Nephron progenitor cell (in vitro differentiated cells): ENCODE measurements around the gene INHA.
A peak's percentile ranks its signal among the peaks of the same experiment; 100 is the strongest.

ENCODE experiments used
- DNase-seq: peaks from one replicate; pipeline ENCODE4 v3.0.0; 2021
- H3K27ac Mint-ChIP-seq: 2 replicates; pipeline ENCODE4 v1.8.0; 2021; ENCODE audit warnings: mild to moderate bottlenecking, moderate library complexity, mixed read lengths
- H3K27me3 Mint-ChIP-seq: 2 replicates; pipeline ENCODE4 v1.8.0; 2021; ENCODE audit warnings: mild to moderate bottlenecking, low read depth, mixed read lengths; ENCODE audit not compliant: poor library complexity
- H3K36me3 Mint-ChIP-seq: 2 replicates; pipeline ENCODE4 v1.8.0; 2021; ENCODE audit warnings: low read depth, mixed read lengths
- H3K4me1 Mint-ChIP-seq: 2 replicates; pipeline ENCODE4 v1.8.0; 2021; ENCODE audit warnings: mixed read lengths
- H3K4me3 Mint-ChIP-seq: 2 replicates; pipeline ENCODE4 v1.8.0; 2021; ENCODE audit warnings: mild to moderate bottlenecking, moderate library complexity, mixed read lengths
- H3K9me3 Mint-ChIP-seq: 2 replicates; pipeline ENCODE4 v1.8.0; 2021; ENCODE audit warnings: mild to moderate bottlenecking, moderate library complexity, mixed read lengths
- TF ChIP-seq, protein P1 (sequence below): fragments of 200-600 bp; sonication (generic); IDR thresholded peaks from 2 replicates; pipeline ENCODE4 v1.5.0; 2021; ENCODE audit warnings: antibody characterized with exemption

Gene INHA

DNA sequence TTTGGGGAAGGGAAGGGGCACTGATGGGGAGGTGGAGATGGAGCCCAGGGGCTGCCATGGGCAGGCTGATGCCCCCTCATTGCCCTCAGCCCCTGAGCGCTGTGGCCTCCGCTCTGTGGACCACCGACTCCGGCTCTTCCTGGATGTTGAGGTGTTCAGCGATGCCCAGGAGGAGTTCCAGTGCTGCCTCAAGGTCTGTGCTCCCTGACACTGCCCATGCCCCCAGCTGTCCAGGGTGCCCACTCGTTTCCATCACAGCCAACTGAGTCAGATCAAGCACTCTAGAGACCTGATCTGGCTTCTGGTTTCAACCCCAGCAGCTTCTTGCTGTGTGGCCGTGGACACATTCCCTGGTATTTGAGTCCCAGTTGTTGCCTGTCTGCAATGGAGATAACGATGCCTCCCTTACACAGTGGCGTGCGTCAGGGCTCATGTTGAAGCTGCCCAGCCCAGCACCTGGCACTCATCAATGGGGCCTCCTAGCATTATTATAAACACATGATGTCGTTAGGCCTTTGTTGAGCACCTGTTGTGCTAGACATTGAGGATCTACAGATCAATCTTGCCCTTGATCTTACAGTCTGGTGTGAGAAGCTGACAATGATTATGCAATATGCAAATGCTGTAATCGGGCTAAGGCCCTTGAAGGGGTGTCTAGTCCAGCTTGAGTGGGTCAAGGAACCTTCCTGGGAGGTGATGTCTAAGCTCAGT lies 39.9 kb downstream of the INHA start:
- H3K9me3 Mint-ChIP-seq: no peaks in the 10 kb centered on the region
- peak overlapping the region; percentile 90 for H3K27ac Mint-ChIP-seq
- H3K4me3 Mint-ChIP-seq: no peak overlapping the region
- peaks cover 18% of the 10 kb centered on the region for H3K36me3 Mint-ChIP-seq
- H3K27me3 Mint-ChIP-seq: no peaks in the 10 kb centered on the region
- DNase-seq: no peak
- TF ChIP-seq, protein P1, sequence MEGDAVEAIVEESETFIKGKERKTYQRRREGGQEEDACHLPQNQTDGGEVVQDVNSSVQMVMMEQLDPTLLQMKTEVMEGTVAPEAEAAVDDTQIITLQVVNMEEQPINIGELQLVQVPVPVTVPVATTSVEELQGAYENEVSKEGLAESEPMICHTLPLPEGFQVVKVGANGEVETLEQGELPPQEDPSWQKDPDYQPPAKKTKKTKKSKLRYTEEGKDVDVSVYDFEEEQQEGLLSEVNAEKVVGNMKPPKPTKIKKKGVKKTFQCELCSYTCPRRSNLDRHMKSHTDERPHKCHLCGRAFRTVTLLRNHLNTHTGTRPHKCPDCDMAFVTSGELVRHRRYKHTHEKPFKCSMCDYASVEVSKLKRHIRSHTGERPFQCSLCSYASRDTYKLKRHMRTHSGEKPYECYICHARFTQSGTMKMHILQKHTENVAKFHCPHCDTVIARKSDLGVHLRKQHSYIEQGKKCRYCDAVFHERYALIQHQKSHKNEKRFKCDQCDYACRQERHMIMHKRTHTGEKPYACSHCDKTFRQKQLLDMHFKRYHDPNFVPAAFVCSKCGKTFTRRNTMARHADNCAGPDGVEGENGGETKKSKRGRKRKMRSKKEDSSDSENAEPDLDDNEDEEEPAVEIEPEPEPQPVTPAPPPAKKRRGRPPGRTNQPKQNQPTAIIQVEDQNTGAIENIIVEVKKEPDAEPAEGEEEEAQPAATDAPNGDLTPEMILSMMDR: no peak
- peaks cover 25% of the 10 kb centered on the region for H3K4me1 Mint-ChIP-seq

DNA sequence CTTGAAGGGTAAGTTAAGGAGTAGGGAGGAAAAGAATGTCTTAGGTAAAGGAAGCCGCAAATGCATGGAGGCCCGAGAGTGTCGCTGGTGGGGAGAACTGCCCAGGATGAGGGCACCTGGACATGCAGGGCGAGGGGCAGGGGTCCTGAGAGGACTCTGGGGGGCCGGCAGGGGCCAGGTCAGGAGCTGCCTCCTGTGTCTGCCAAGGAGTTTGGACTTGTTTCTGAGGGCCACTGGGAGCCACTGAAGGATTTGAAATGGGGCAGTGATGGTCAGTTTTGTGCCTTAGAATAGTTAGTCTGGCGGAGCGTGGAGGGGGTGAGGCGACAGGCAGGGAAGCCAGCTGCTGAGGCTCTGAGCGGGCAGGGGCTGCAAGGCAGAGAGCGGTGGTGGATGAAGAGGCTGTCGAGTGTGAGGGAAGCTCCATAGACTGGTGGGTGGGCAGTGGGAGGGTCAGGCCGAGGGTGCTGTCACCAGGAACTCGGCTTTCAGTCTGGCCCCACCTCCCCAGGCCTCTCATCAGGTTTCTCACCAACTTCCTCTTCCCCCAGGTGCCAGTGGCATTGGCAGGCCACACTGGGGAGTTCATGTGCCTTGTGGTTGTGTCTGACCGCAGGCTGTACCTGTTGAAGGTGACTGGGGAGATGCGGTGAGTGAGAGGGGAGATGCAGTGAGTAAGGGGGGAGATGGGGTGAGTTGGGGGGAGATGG lies 40.6 kb downstream of the INHA start:
- peak overlapping the region; percentile 90 for H3K27ac Mint-ChIP-seq
- H3K9me3 Mint-ChIP-seq: no peaks in the 10 kb centered on the region

DNA sequence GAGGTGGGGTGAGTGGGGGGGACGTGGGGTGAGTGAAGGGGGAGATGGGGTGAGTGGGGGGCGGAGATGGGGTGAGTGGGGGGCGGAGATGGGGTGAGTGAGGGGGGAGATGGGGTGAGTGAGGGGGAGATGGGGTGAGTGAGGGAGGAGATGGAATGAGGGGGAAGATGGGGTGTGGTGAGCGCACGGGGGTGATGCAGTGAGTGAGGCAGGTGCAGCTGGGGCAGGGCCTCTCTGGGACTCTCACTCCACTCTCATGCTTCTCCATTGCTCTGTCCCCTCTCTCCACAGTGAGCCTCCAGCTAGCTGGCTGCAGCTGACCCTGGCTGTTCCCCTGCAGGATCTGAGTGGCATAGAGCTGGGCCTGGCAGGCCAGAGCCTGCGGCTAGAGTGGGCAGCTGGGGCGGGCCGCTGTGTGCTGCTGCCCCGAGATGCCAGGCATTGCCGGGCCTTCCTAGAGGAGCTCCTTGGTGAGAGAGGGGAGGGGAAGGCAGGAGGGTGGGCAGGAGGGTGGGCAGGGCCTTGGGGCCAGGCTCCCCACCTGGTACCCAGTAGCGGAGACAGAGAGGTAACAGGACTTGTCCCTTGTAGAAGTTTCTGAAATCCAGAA lies 41.5 kb downstream of the INHA start:
- no peaks in the 10 kb centered on the region for H3K27me3 Mint-ChIP-seq
- TF ChIP-seq, protein P1: no peak
- H3K27ac Mint-ChIP-seq: no peak overlapping the region
- no peak for DNase-seq
- H3K4me3 Mint-ChIP-seq: no peak overlapping the region
- H3K4me1 Mint-ChIP-seq: peaks cover 28% of the 10 kb centered on the region
- peaks cover 14% of the 10 kb centered on the region for H3K36me3 Mint-ChIP-seq
- no peaks in the 10 kb centered on the region for H3K9me3 Mint-ChIP-seq

More for the DNA sequence above, 40.6 kb downstream of the INHA start:
- DNase-seq: no peak
- Mint-ChIP-seq H3K4me1 (peaks cover 28% of the 10 kb centered on the region), H3K4me3 (no peak overlapping the region), H3K36me3 (peaks cover 14% of the 10 kb centered on the region), H3K27me3 (no peaks in the 10 kb centered on the region)
- TF ChIP-seq, protein P1: no peak

DNA sequence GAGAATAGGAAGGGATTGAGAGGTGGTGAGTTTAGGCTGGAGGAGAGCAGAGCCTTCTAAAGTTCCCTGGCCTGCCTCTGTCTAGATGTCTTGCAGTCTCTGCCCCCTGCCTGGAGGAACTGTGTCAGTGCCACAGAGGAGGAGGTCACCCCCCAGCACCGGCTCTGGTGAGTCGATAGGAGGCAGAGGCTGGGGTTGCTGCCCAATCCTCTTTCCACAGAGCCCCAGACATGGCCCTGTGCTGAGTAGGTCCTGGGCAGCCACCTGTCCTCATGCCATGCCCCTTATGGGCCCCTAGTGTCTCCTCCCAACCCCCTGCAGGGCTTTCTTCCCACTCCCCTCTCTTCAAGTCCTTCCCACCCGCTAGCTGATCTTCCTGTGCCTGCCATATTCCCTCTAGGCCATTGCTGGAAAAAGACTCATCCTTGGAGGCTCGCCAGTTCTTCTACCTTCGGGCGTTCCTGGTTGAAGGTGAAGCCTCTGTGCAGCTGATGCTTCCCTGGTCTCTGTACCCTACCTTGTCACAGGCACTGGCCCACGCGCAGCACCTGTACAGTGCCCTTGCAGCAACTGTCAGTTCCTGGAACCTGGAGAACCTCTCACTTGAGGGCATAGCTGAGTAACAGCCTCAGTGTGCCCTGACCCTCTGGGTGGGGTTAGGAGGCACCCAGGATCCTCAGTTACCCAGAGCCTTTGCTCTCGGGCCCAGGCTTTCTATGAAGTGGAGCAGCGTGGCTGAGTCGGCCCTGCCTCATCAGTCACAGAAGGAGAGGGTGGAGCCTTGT lies 42.2 kb downstream of the INHA start:
- DNase-seq: no peak
- no peaks in the 10 kb centered on the region for H3K9me3 Mint-ChIP-seq
- H3K36me3 Mint-ChIP-seq: peaks cover 13% of the 10 kb centered on the region
- TF ChIP-seq, protein P1: no peak
- peaks cover 28% of the 10 kb centered on the region for H3K4me1 Mint-ChIP-seq
- no peak overlapping the region for H3K4me3 Mint-ChIP-seq
- H3K27me3 Mint-ChIP-seq: peaks cover 1% of the 10 kb centered on the region
- no peak overlapping the region for H3K27ac Mint-ChIP-seq

DNA sequence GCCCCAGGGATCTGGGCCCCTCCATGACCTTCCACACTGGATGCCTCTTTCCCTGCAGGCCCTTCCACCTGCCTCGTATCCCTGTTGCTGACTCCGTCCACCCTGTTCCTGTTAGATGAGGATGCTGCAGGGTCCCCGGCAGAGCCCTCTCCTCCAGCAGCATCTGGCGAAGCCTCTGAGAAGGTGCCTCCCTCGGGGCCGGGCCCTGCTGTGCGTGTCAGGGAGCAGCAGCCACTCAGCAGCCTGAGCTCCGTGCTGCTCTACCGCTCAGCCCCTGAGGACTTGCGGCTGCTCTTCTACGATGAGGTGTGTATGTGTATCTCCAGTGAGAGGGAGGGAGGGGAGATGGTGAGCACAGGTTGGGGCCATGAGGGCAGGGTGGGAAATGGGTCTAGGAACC lies 42.9 kb downstream of the INHA start:
- TF ChIP-seq, protein P1: no peak
- peaks cover 5% of the 10 kb centered on the region for H3K27me3 Mint-ChIP-seq
- H3K4me1 Mint-ChIP-seq: peaks cover 28% of the 10 kb centered on the region
- H3K9me3 Mint-ChIP-seq: no peaks in the 10 kb centered on the region
- peaks cover 8% of the 10 kb centered on the region for H3K36me3 Mint-ChIP-seq
- no peak for DNase-seq
- peak overlapping the region; percentile 60 for H3K27ac Mint-ChIP-seq
- no peak overlapping the region for H3K4me3 Mint-ChIP-seq
